Astrocyte of the cerebellum (primary cell): ENCODE results near the gene ETF1.

Experiments
- DNase-seq: peaks from one replicate; pipeline ENCODE4 v3.0.0-alpha.2; 2011; ENCODE audit warnings: low read depth
- H3K4me3 ChIP-seq: 2 replicates; pipeline ENCODE4 v1.5.1; 2011; ENCODE audit warnings: mild to moderate bottlenecking, low read depth, low read length, moderate library complexity
- CTCF ChIP-seq: IDR thresholded peaks from 2 replicates; pipeline ENCODE4 v1.5.1; 2012; ENCODE audit warnings: low read length, low read depth, moderate library complexity, mild to moderate bottlenecking; ENCODE audit errors: missing control alignments
- in situ Hi-C: cut with HindIII; loops from 2 replicates; pipeline ENCODE4 v1.10.0; 2017; ENCODE audit warnings: low sequenced_read_pairs

The ETF1 gene

GRCh38 chr5:138468966-138469539, 74.0 kb downstream of the ETF1 start:
- DNase-seq: peak; percentile 84
- TF ChIP-seq CTCF: no peak
- no peak overlapping the region for H3K4me3 ChIP-seq
- in situ Hi-C loops: no loop called here

GRCh38 chr5:138468133-138468965, 74.7 kb downstream of the ETF1 start:
- DNase-seq: peak; percentile 43
- H3K4me3 ChIP-seq: no peak overlapping the region
- TF ChIP-seq CTCF: no peak
- in situ Hi-C loops: no loop called here

GRCh38 chr5:138467711-138468132, 75.3 kb downstream of the ETF1 start:
- H3K4me3 ChIP-seq: no peak overlapping the region
- in situ Hi-C loops: no loop called here
- no peak for TF ChIP-seq CTCF
- DNase-seq: no peak

GRCh38 chr5:138466900-138467710, 75.9 kb downstream of the ETF1 start:
- DNase-seq: no peak
- in situ Hi-C loops: no loop called here
- peak overlapping the region; percentile 74 for H3K4me3 ChIP-seq
- no peak for TF ChIP-seq CTCF

- H3K4me3 ChIP-seq: peak overlapping the region; percentile 74
- no peak for TF ChIP-seq CTCF
- DNase-seq: no peak
- in situ Hi-C loops: no loop called here
Observed at GRCh38 chr5:138466125-138466899, 76.7 kb downstream of the ETF1 start.
